Neural progenitor cell (in vitro differentiated cells): Measurements from ENCODE around the gene SYMPK. TPM values are rescaled to one million over a fixed set of nuclear protein-coding genes. Genes with fewer than 3 reads are reported as not detected.

Experiments used
- DNase-seq: peaks from one replicate; pipeline ENCODE4 v3.0.0-alpha.2; 2016; ENCODE audit warnings: low spot score
- H2AFZ ChIP-seq: fragments of 200-600 bp; sonication (generic); replicated peaks from 2 replicates; pipeline ENCODE4 v1.6.1; 2016; ENCODE audit warnings: antibody characterized with exemption
- H3F3A ChIP-seq: fragments of 200-600 bp; sonication (generic); 2 replicates; pipeline ENCODE4 v1.6.1; 2016; ENCODE audit warnings: antibody characterized with exemption, low read depth
- H3K27ac ChIP-seq: fragments of 200-600 bp; sonication (generic); 2 replicates; pipeline ENCODE4 v1.5.1; 2016; ENCODE audit warnings: mild to moderate bottlenecking
- H3K27me3 ChIP-seq: fragments of 200-600 bp; sonication (generic); 2 replicates; pipeline ENCODE4 v1.6.1; 2016; ENCODE audit warnings: mild to moderate bottlenecking, moderate library complexity
- H3K36me3 ChIP-seq: fragments of 200-600 bp; sonication (generic); 2 replicates; pipeline ENCODE4 v1.5.1; 2016
- H3K4me1 ChIP-seq: fragments of 200-600 bp; sonication (generic); 2 replicates; pipeline ENCODE4 v1.6.1; 2016; ENCODE audit warnings: mixed run types
- H3K4me2 ChIP-seq: fragments of 200-600 bp; sonication (generic); 2 replicates; pipeline ENCODE4 v1.6.1; 2016
- H3K4me3 ChIP-seq: fragments of 200-600 bp; sonication (generic); 2 replicates; pipeline ENCODE4 v1.5.1; 2016
- H3K79me2 ChIP-seq: fragments of 200-600 bp; sonication (generic); 2 replicates; pipeline ENCODE4 v1.6.1; 2016; ENCODE audit warnings: low read depth
- H3K9ac ChIP-seq: fragments of 200-600 bp; sonication (generic); 2 replicates; pipeline ENCODE4 v1.6.1; 2016
- H3K9me3 ChIP-seq: fragments of 200-600 bp; sonication (generic); 2 replicates; pipeline ENCODE4 v1.5.1; 2016; ENCODE audit warnings: low read depth
- H4K20me1 ChIP-seq: fragments of 200-600 bp; sonication (generic); 2 replicates; pipeline ENCODE4 v1.6.1; 2016; ENCODE audit warnings: low read depth
- H3K27ac Mint-ChIP-seq: 3 replicates; pipeline ENCODE4 v1.8.0; 2021; ENCODE audit warnings: mixed read lengths
- H3K27me3 Mint-ChIP-seq: 2 replicates; pipeline ENCODE4 v1.8.0; 2022; ENCODE audit warnings: low read depth, mild to moderate bottlenecking, inconsistent platforms, moderate library complexity, mixed read lengths; ENCODE audit not compliant: insufficient read depth
- H3K36me3 Mint-ChIP-seq: 3 replicates; pipeline ENCODE4 v1.8.0; 2021; ENCODE audit warnings: mixed read lengths
- H3K4me1 Mint-ChIP-seq: 3 replicates; pipeline ENCODE4 v1.8.0; 2021; ENCODE audit warnings: mixed read lengths
- H3K4me3 Mint-ChIP-seq: 3 replicates; pipeline ENCODE4 v1.8.0; 2021; ENCODE audit warnings: mild to moderate bottlenecking, moderate library complexity, mixed read lengths
- H3K9me3 Mint-ChIP-seq: 3 replicates; pipeline ENCODE4 v1.8.0; 2020; ENCODE audit warnings: mixed read lengths
- CTCF ChIP-seq: fragments of 200-600 bp; sonication (generic); IDR thresholded peaks from 2 replicates; pipeline ENCODE4 v1.5.1; 2017; ENCODE audit warnings: antibody characterized with exemption, mild to moderate bottlenecking
- EZH2 ChIP-seq: fragments of 200-600 bp; sonication (generic); IDR thresholded peaks from 2 replicates; pipeline ENCODE4 v1.6.1; 2017; ENCODE audit warnings: antibody characterized with exemption, mild to moderate bottlenecking, moderate library complexity
- EZH2phosphoT487 ChIP-seq: fragments of 200-600 bp; sonication (generic); IDR thresholded peaks from 2 replicates; pipeline ENCODE4 v1.6.1; 2017; ENCODE audit warnings: antibody characterized with exemption
- total RNA-seq: library from RNA; depleted of rRNA; stranded (reverse); fragments of >200 nt; gene quantifications from 2 replicates; pipeline ENCODE4 v1.2.3, GENCODE V29; 2015; ENCODE audit warnings: low replicate concordance

The SYMPK gene
- total RNA-seq, 1 donor from 2014 or later = 38.3 TPM

GRCh38 chr19:45821570-45821969 is 41.4 kb downstream of the SYMPK start:
- peaks cover 15% of the 10 kb centered on the region for H3K4me1 ChIP-seq
- no peaks in the 10 kb centered on the region for H3K36me3 ChIP-seq
- H3K9me3 Mint-ChIP-seq = no peaks in the 10 kb centered on the region
- H3K27me3 ChIP-seq = no peaks in the 10 kb centered on the region
- no peaks in the 10 kb centered on the region for H3K9me3 ChIP-seq
- H3F3A ChIP-seq = peaks cover 18% of the 10 kb centered on the region
- H3K4me2 ChIP-seq = no peak overlapping the region
- peak overlapping the region; percentile 17 for H3K27ac Mint-ChIP-seq
- H3K27me3 Mint-ChIP-seq = peaks cover 6% of the 10 kb centered on the region
- no peak overlapping the region for H3K27ac ChIP-seq
- H2AFZ ChIP-seq = no peak overlapping the region
- no peaks in the 10 kb centered on the region for H3K79me2 ChIP-seq
- no peak overlapping the region for H3K9ac ChIP-seq
- peak overlapping the region; percentile 53 for H3K4me3 Mint-ChIP-seq
- no peak overlapping the region for H3K4me3 ChIP-seq
- TF ChIP-seq CTCF (no peak), EZH2 (no peak), EZH2phosphoT487 (no peak)
- peaks cover 9% of the 10 kb centered on the region for H4K20me1 ChIP-seq
- peaks cover 12% of the 10 kb centered on the region for H3K36me3 Mint-ChIP-seq
- peaks cover 13% of the 10 kb centered on the region for H3K4me1 Mint-ChIP-seq
- DNase-seq = no peak

DNA sequence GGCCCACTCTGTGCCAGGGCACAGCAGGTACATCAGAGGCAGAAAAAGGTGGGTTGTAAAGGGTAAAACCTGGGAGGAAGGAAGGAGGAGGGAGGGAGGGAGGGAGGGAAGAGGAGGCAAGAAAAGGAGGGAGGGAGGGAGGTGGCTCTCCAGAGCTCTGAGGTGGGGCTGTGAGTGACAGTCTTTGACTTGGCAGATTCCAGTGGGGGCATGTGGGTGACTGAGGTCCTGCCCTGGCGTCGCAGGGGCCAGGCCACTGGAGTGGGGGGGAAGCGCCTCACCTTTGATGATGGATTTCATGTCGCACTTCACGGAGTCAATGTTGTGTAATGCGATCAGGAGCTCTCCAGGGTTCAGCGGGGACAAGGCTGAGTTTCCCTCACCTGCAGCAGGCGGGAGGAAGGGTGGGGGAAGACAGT is 41.8 kb downstream of the SYMPK start:
- Histone ChIP-seq H3K4me2 (no peak overlapping the region), H3K79me2 (no peaks in the 10 kb centered on the region), H2AFZ (no peak overlapping the region), H3K4me3 (no peak overlapping the region), H3K4me1 (peaks cover 19% of the 10 kb centered on the region), H3K9me3 (no peaks in the 10 kb centered on the region), H3K9ac (no peak overlapping the region), H3K27me3 (no peaks in the 10 kb centered on the region), H3K27ac (no peak overlapping the region), H3F3A (peaks cover 22% of the 10 kb centered on the region), H3K36me3 (no peaks in the 10 kb centered on the region), H4K20me1 (peaks cover 9% of the 10 kb centered on the region)
- Mint-ChIP-seq H3K9me3 (no peaks in the 10 kb centered on the region), H3K27ac (peak overlapping the region; percentile 17), H3K36me3 (peaks cover 12% of the 10 kb centered on the region), H3K27me3 (peaks cover 5% of the 10 kb centered on the region), H3K4me3 (peak overlapping the region; percentile 53), H3K4me1 (peaks cover 13% of the 10 kb centered on the region)
- no peak for DNase-seq
- TF ChIP-seq EZH2 (no peak), EZH2phosphoT487 (no peak), CTCF (no peak)

GRCh38 chr19:45820413-45821102 is 42.4 kb downstream of the SYMPK start:
- H2AFZ ChIP-seq = no peak overlapping the region
- no peak overlapping the region for H3K4me3 ChIP-seq
- peaks cover 9% of the 10 kb centered on the region for H4K20me1 ChIP-seq
- no peaks in the 10 kb centered on the region for H3K27me3 ChIP-seq
- no peaks in the 10 kb centered on the region for H3K79me2 ChIP-seq
- Mint-ChIP-seq H3K27ac (peak overlapping the region; percentile 46), H3K27me3 (peaks cover 3% of the 10 kb centered on the region), H3K4me1 (peaks cover 15% of the 10 kb centered on the region), H3K9me3 (no peaks in the 10 kb centered on the region), H3K36me3 (peaks cover 12% of the 10 kb centered on the region), H3K4me3 (peak overlapping the region; percentile 38)
- H3F3A ChIP-seq = peaks cover 28% of the 10 kb centered on the region
- no peak for TF ChIP-seq EZH2phosphoT487
- no peaks in the 10 kb centered on the region for H3K36me3 ChIP-seq
- peaks cover 23% of the 10 kb centered on the region for H3K4me1 ChIP-seq
- no peak overlapping the region for H3K27ac ChIP-seq
- H3K9me3 ChIP-seq = no peaks in the 10 kb centered on the region
- DNase-seq = no peak
- H3K9ac ChIP-seq = no peak overlapping the region
- no peak overlapping the region for H3K4me2 ChIP-seq

- H3F3A ChIP-seq = peaks cover 35% of the 10 kb centered on the region
- no peaks in the 10 kb centered on the region for H3K36me3 ChIP-seq
- peaks cover 8% of the 10 kb centered on the region for H3K27me3 ChIP-seq
- H3K4me2 ChIP-seq = no peak overlapping the region
- peak overlapping the region; percentile 35 for H3K4me3 Mint-ChIP-seq
- peaks cover 2% of the 10 kb centered on the region for H3K27me3 Mint-ChIP-seq
- H3K36me3 Mint-ChIP-seq = peaks cover 12% of the 10 kb centered on the region
- H3K79me2 ChIP-seq = no peaks in the 10 kb centered on the region
- H4K20me1 ChIP-seq = peaks cover 10% of the 10 kb centered on the region
- H2AFZ ChIP-seq = no peak overlapping the region
- peaks cover 15% of the 10 kb centered on the region for H3K4me1 Mint-ChIP-seq
- H3K9ac ChIP-seq = no peak overlapping the region
- H3K27ac Mint-ChIP-seq = peak overlapping the region; percentile 63
- H3K9me3 Mint-ChIP-seq = no peaks in the 10 kb centered on the region
- H3K9me3 ChIP-seq = no peaks in the 10 kb centered on the region
- TF ChIP-seq EZH2 = no peak
- no peak for TF ChIP-seq EZH2phosphoT487
- TF ChIP-seq CTCF = no peak
- no peak overlapping the region for H3K4me3 ChIP-seq
- H3K4me1 ChIP-seq = peaks cover 23% of the 10 kb centered on the region
- no peak overlapping the region for H3K27ac ChIP-seq
- DNase-seq = no peak
Observed at GRCh38 chr19:45819769-45820168, 43.2 kb downstream of the SYMPK start.
